ENCODE data around the gene EXOC5. TPM values are rescaled to one million over a fixed set of nuclear protein-coding genes. Genes with fewer than 3 reads are reported as not detected.
"Not testable (repeated sequence)": the region's sequence is repeated elsewhere in the genome, so short reads cannot be mapped to it uniquely, and the experiment has no call there.

The EXOC5 gene
- polyA plus RNA-seq, 3 donors, result 65.3 to 74.9 (median 69.3) TPM

- DNase-seq (ENCODE audit: low read depth in 3 of 3, low spot score in 2 of 3), result no peak
Observed at GRCh38 chr14:57259672-57260071, 9.0 kb downstream of the EXOC5 start.

GRCh38 chr14:57258221-57258620 lies 10.5 kb downstream of the EXOC5 start:
- DNase-seq (ENCODE audit: low read depth in 3 of 3, low spot score in 2 of 3), result not testable (repeated sequence)

- no peak for DNase-seq (ENCODE audit: low read depth in 3 of 3, low spot score in 2 of 3)
Observed at GRCh38 chr14:57254884-57255283, 13.8 kb downstream of the EXOC5 start.

GRCh38 chr14:57246933-57247657 lies 21.6 kb downstream of the EXOC5 start:
- DNase-seq (ENCODE audit: low read depth in 3 of 3, low spot score in 2 of 3), result no peak

GRCh38 chr14:57245941-57246340 lies 22.8 kb downstream of the EXOC5 start:
- no peak for DNase-seq (ENCODE audit: low read depth in 3 of 3, low spot score in 2 of 3)

GRCh38 chr14:57244106-57244505 lies 24.6 kb downstream of the EXOC5 start:
- DNase-seq (ENCODE audit: low read depth in 3 of 3, low spot score in 2 of 3), result no peak

GRCh38 chr14:57243320-57243719 lies 25.4 kb downstream of the EXOC5 start:
- DNase-seq (ENCODE audit: low read depth in 3 of 3, low spot score in 2 of 3), result no peak

- not testable (repeated sequence) for DNase-seq (ENCODE audit: low read depth in 3 of 3, low spot score in 2 of 3)
Observed at GRCh38 chr14:57240115-57240514, 28.6 kb downstream of the EXOC5 start.

- DNase-seq (ENCODE audit: low read depth in 3 of 3, low spot score in 2 of 3), result no peak
Observed at GRCh38 chr14:57232006-57232405, 36.7 kb downstream of the EXOC5 start.

GRCh38 chr14:57228320-57228719 lies 40.4 kb downstream of the EXOC5 start:
- DNase-seq (ENCODE audit: low read depth in 3 of 3, low spot score in 2 of 3), result not testable (repeated sequence)

GRCh38 chr14:57227083-57227482 lies 41.6 kb downstream of the EXOC5 start:
- DNase-seq (ENCODE audit: low read depth in 3 of 3, low spot score in 2 of 3), result no peak

- no peak for DNase-seq (ENCODE audit: low read depth in 3 of 3, low spot score in 2 of 3)
Observed at GRCh38 chr14:57221931-57222330, 46.8 kb downstream of the EXOC5 start.

GRCh38 chr14:57212919-57213318 lies 55.8 kb downstream of the EXOC5 start:
- no peak for DNase-seq (ENCODE audit: low read depth in 3 of 3, low spot score in 2 of 3)

- DNase-seq (ENCODE audit: low read depth in 3 of 3, low spot score in 2 of 3), result no peak
Observed at GRCh38 chr14:57209561-57209960, 59.1 kb downstream of the EXOC5 start.

- DNase-seq (ENCODE audit: low read depth in 3 of 3, low spot score in 2 of 3), result no peak
Observed at GRCh38 chr14:57205938-57206337, 62.8 kb downstream of the EXOC5 start.

GRCh38 chr14:57202672-57203071 lies 66.0 kb downstream of the EXOC5 start:
- DNase-seq (ENCODE audit: low read depth in 3 of 3, low spot score in 2 of 3), result not testable (repeated sequence)

- DNase-seq (ENCODE audit: low read depth in 3 of 3, low spot score in 2 of 3), result no peak
Observed at GRCh38 chr14:57199921-57200320, 68.8 kb downstream of the EXOC5 start.

GRCh38 chr14:57189070-57189469 lies 79.6 kb downstream of the EXOC5 start:
- no peak for DNase-seq (ENCODE audit: low read depth in 3 of 3, low spot score in 2 of 3)

GRCh38 chr14:57182760-57183503 lies 85.8 kb downstream of the EXOC5 start:
- no peak for DNase-seq (ENCODE audit: low read depth in 3 of 3, low spot score in 2 of 3)

GRCh38 chr14:57179273-57179672 lies 89.4 kb downstream of the EXOC5 start:
- DNase-seq (ENCODE audit: low read depth in 3 of 3, low spot score in 2 of 3), result no peak

- no peak for DNase-seq (ENCODE audit: low read depth in 3 of 3, low spot score in 2 of 3)
Observed at GRCh38 chr14:57174466-57174865, 94.2 kb downstream of the EXOC5 start.

- DNase-seq (ENCODE audit: low read depth in 3 of 3, low spot score in 2 of 3), result no peak
Observed at GRCh38 chr14:57171903-57172302, 96.8 kb downstream of the EXOC5 start.
